DOHH2 (cell line): ENCODE data around the gene SLC26A8.

Source experiments
- H3F3A ChIP-seq: fragments of 200-600 bp; sonication (generic), shearing (Covaris generic); 2 replicates; pipeline ENCODE4 v1.6.0; 2016; ENCODE audit warnings: antibody characterized with exemption, mild to moderate bottlenecking; ENCODE audit not compliant: control insufficient read depth, insufficient read depth
- H3K27ac ChIP-seq: fragments of 200-600 bp; sonication (generic); 2 replicates; pipeline ENCODE4 v1.5.1; 2014; ENCODE audit warnings: low read depth, mild to moderate bottlenecking, low read length, moderate library complexity
- H3K27me3 ChIP-seq: fragments of 200-600 bp; sonication (generic); 2 replicates; pipeline ENCODE4 v1.6.1; 2014; ENCODE audit warnings: mild to moderate bottlenecking, low read length, mixed read lengths; ENCODE audit not compliant: control insufficient read depth
- H3K36me3 ChIP-seq: fragments of 200-600 bp; sonication (generic); 2 replicates; pipeline ENCODE4 v1.6.1; 2014; ENCODE audit warnings: mild to moderate bottlenecking, low read length, moderate library complexity, mixed read lengths; ENCODE audit not compliant: control insufficient read depth
- H3K4me1 ChIP-seq: fragments of 200-600 bp; sonication (generic); 2 replicates; pipeline ENCODE4 v1.6.1; 2014; ENCODE audit warnings: mild to moderate bottlenecking, low read length, mixed read lengths; ENCODE audit not compliant: control insufficient read depth
- H3K4me2 ChIP-seq: fragments of 200-600 bp; sonication (generic); 2 replicates; pipeline ENCODE4 v1.6.0; 2014; ENCODE audit warnings: mild to moderate bottlenecking, low read length, moderate library complexity
- H3K4me3 ChIP-seq: fragments of 200-600 bp; sonication (generic); 2 replicates; pipeline ENCODE4 v1.5.1; 2014; ENCODE audit warnings: mild to moderate bottlenecking, low read length, mixed read lengths
- H3K79me2 ChIP-seq: fragments of 200-600 bp; sonication (generic); 2 replicates; pipeline ENCODE4 v1.6.1; 2014; ENCODE audit warnings: mild to moderate bottlenecking, low read length, mixed read lengths; ENCODE audit not compliant: control insufficient read depth
- H3K9me2 ChIP-seq: fragments of 200-600 bp; sonication (generic); replicated peaks from 2 replicates; pipeline ENCODE4 v1.6.1; 2014; ENCODE audit warnings: mild to moderate bottlenecking, low read length, mixed read lengths; ENCODE audit not compliant: control insufficient read depth
- H3K9me3 ChIP-seq: fragments of 200-600 bp; sonication (generic); 2 replicates; pipeline ENCODE4 v1.6.1; 2014; ENCODE audit warnings: antibody characterized with exemption, low read length, mixed read lengths; ENCODE audit not compliant: control insufficient read depth, insufficient read depth
- H4K20me1 ChIP-seq: fragments of 200-600 bp; sonication (generic); 2 replicates; pipeline ENCODE4 v1.6.0; 2014; ENCODE audit warnings: low read depth, mild to moderate bottlenecking, antibody characterized with exemption, low read length, moderate library complexity; ENCODE audit not compliant: control insufficient read depth, insufficient read depth
- CTCF ChIP-seq: fragments of 200-600 bp; sonication (generic); IDR thresholded peaks from one replicate; pipeline ENCODE4 v1.5.1; 2014; ENCODE audit warnings: antibody characterized with exemption, mild to moderate bottlenecking, low read depth, low read length; ENCODE audit not compliant: poor library complexity, severe bottlenecking
- EZH2phosphoT487 ChIP-seq: fragments of 200-600 bp; sonication (generic); IDR thresholded peaks from 2 replicates; pipeline ENCODE4 v1.6.1; 2017; ENCODE audit warnings: borderline replicate concordance, mild to moderate bottlenecking, antibody characterized with exemption, low read length, moderate library complexity, mixed read lengths

The SLC26A8 gene

GRCh38 chr6:36063318-36064060, 39.0 kb upstream of the SLC26A8 start:
- Histone ChIP-seq H3K9me3 (no peaks in the 10 kb centered on the region), H3K4me3 (no peak overlapping the region), H3K9me2 (no peaks in the 10 kb centered on the region), H3F3A (peaks cover 2% of the 10 kb centered on the region; the same call in 1 of the 2 replicates), H3K4me2 (no peak overlapping the region), H3K36me3 (peaks cover 24% of the 10 kb centered on the region), H3K27me3 (no peaks in the 10 kb centered on the region), H3K27ac (no peak overlapping the region), H3K4me1 (no peaks in the 10 kb centered on the region), H4K20me1 (peaks cover 3% of the 10 kb centered on the region), H3K79me2 (peaks cover 31% of the 10 kb centered on the region)
- TF ChIP-seq CTCF (no peak), EZH2phosphoT487 (no peak)

GRCh38 chr6:36062247-36062646, 37.8 kb upstream of the SLC26A8 start:
- peaks cover 2% of the 10 kb centered on the region; the same call in 1 of the 2 replicates for H3F3A ChIP-seq
- no peak overlapping the region for H3K4me3 ChIP-seq
- no peak overlapping the region for H3K27ac ChIP-seq
- H4K20me1 ChIP-seq, result no peaks in the 10 kb centered on the region; the same call in 1 of the 2 replicates
- peaks cover 25% of the 10 kb centered on the region for H3K79me2 ChIP-seq
- no peak overlapping the region for H3K4me2 ChIP-seq
- H3K27me3 ChIP-seq, result no peaks in the 10 kb centered on the region
- no peaks in the 10 kb centered on the region for H3K9me3 ChIP-seq
- no peaks in the 10 kb centered on the region for H3K9me2 ChIP-seq
- H3K4me1 ChIP-seq, result no peaks in the 10 kb centered on the region
- TF ChIP-seq EZH2phosphoT487 (no peak), CTCF (no peak)
- peaks cover 24% of the 10 kb centered on the region for H3K36me3 ChIP-seq

- no peaks in the 10 kb centered on the region for H3K4me1 ChIP-seq
Observed at GRCh38 chr6:36061236-36061635, 36.8 kb upstream of the SLC26A8 start.

More at GRCh38 chr6:36061236-36061635, 36.8 kb upstream of the SLC26A8 start:
- no peaks in the 10 kb centered on the region; the same call in 1 of the 2 replicates for H4K20me1 ChIP-seq
- H3K4me3 ChIP-seq, result no peak overlapping the region
- H3K27me3 ChIP-seq, result no peaks in the 10 kb centered on the region
- H3K79me2 ChIP-seq, result peaks cover 27% of the 10 kb centered on the region
- peaks cover under 1% of the 10 kb centered on the region; the same call in 1 of the 2 replicates for H3F3A ChIP-seq
- peaks cover 24% of the 10 kb centered on the region for H3K36me3 ChIP-seq
- no peak overlapping the region for H3K4me2 ChIP-seq
- H3K9me3 ChIP-seq, result no peaks in the 10 kb centered on the region
- no peak overlapping the region for H3K27ac ChIP-seq
- no peaks in the 10 kb centered on the region for H3K9me2 ChIP-seq
- TF ChIP-seq EZH2phosphoT487 (no peak), CTCF (no peak)
